HepG2 (cell line): ENCODE measurements around the gene FABP6. TPM values are rescaled to one million over a fixed set of nuclear protein-coding genes. Genes with fewer than 3 reads are reported as not detected.

Experiments
- ATAC-seq: fragments of 200-7000 bp; cut with Tn5 transposase; 3 replicates; pipeline ENCODE4 v1.9.1; 2020; ENCODE audit warnings: mild to moderate bottlenecking, moderate library complexity
- BruUV-seq: library from RNA; stranded (reverse); fragments of 400-500 nt; replicated peaks from 2 replicates; lab custom pipeline; 2021; lab: Mats Ljungman, UMichigan
- CTCF ChIA-PET: fragments of 300-600 bp; formaldehyde crosslinking; extraction: SDS; loops from one replicate; lab custom pipeline; 2021; ENCODE audit warnings: low total read pairs, inconsistent platforms, low intra/inter-chr PET ratio; lab: Yijun Ruan, JAX
- POLR2A ChIA-PET: fragments of 350-600 bp; sonication (Branson Sonifier 250); formaldehyde crosslinking; loops from one replicate; lab custom pipeline; 2020; ENCODE audit warnings: antibody characterized with exemption, inconsistent platforms; lab: Yijun Ruan, JAX
- DNase-seq: peaks from one replicate; pipeline ENCODE4 v3.0.0-alpha.2; 2015; ENCODE audit warnings: low spot score
- FAIRE-seq: peaks from 3 replicates; lab custom pipeline; 2011; peaks lifted over from hg19 to GRCh38; lab: Jason Lieb, UNC
- H2AFZ ChIP-seq: one replicate; pipeline ENCODE4 v1.6.1; 2011; ENCODE audit warnings: low read length, inconsistent platforms
- H3K27ac ChIP-seq: fragments of 300-600 bp; 3 replicates; pipeline ENCODE4 v1.8.0; 2011; ENCODE audit warnings: mixed run types, mild to moderate bottlenecking, mixed read lengths, low read length, inconsistent platforms; ENCODE audit not compliant: insufficient read depth; ENCODE audit errors: extremely low read length
- H3K27me3 ChIP-seq, 2 experiments: fragments of 200-600 bp in 1 of 2; 2 replicates in 1 of 2; 3 replicates in 1 of 2; pipeline versions ENCODE4 v1.6.0 to v1.8.0; 2011; ENCODE audit warnings: low read length in 2 of 2, mild to moderate bottlenecking in 2 of 2, moderate library complexity in 2 of 2, inconsistent platforms in 1 of 2; ENCODE audit not compliant: insufficient read depth in 2 of 2, control insufficient read depth in 1 of 2
- H3K36me3 ChIP-seq, 2 experiments: fragments of 200-600 bp in 1 of 2; replicated peaks in 1 of 2; 2 replicates in 1 of 2; 3 replicates in 1 of 2; pipeline versions ENCODE4 v1.5.1 to v1.8.0; 2011; ENCODE audit warnings: low read length in 2 of 2, inconsistent platforms in 1 of 2; ENCODE audit not compliant: insufficient read depth in 2 of 2, control insufficient read depth in 1 of 2
- H3K4me1 ChIP-seq: 2 replicates; pipeline ENCODE4 v1.5.1; 2012; ENCODE audit warnings: low read length, inconsistent platforms; ENCODE audit not compliant: insufficient read depth
- H3K4me2 ChIP-seq: 2 replicates; pipeline ENCODE4 v1.6.0; 2011; ENCODE audit warnings: low read depth, low read length, inconsistent platforms
- H3K4me3 ChIP-seq, 3 experiments: fragments of 200-600 bp in 1 of 3; sonication (generic), shearing (Covaris generic) in 1 of 3; replicated peaks in 1 of 3; 2 replicates each; pipeline ENCODE4 v1.5.1; 2011 to 2016; ENCODE audit warnings: low read length in 3 of 3, inconsistent platforms in 2 of 3, low read depth in 2 of 3, mild to moderate bottlenecking in 2 of 3, control low read depth in 1 of 3, mixed read lengths in 1 of 3; ENCODE audit not compliant: insufficient read depth in 1 of 3
- H3K79me2 ChIP-seq: one replicate; pipeline ENCODE4 v1.6.1; 2011; ENCODE audit warnings: low read length, inconsistent platforms; ENCODE audit not compliant: insufficient read depth
- H3K9ac ChIP-seq: 2 replicates; pipeline ENCODE4 v1.6.0; 2011; ENCODE audit warnings: mild to moderate bottlenecking, low read depth, low read length, inconsistent platforms; ENCODE audit not compliant: insufficient read depth
- H3K9me3 ChIP-seq: 2 replicates; pipeline ENCODE4 v1.5.1; 2012; ENCODE audit warnings: mild to moderate bottlenecking, low read length
- H4K20me1 ChIP-seq: 2 replicates; pipeline ENCODE4 v1.6.0; 2011; ENCODE audit warnings: inconsistent platforms, mild to moderate bottlenecking, low read length, moderate library complexity; ENCODE audit not compliant: insufficient read depth
- AHR ChIP-seq: IDR thresholded peaks from 2 replicates; pipeline ENCODE4 v1.6.1; 2018; ENCODE audit warnings: missing genetic modification reagents, missing compliant biosample characterization
- JARID2 ChIP-seq: sonication (generic); formaldehyde crosslinking; IDR thresholded peaks from 2 replicates; pipeline ENCODE4 v1.8.1; 2023; ENCODE audit warnings: missing genetic modification reagents, inconsistent platforms; ENCODE audit not compliant: insufficient replicate concordance
- KDM2A ChIP-seq: sonication (generic); formaldehyde crosslinking; IDR thresholded peaks from 2 replicates; pipeline ENCODE4 v1.4.0; 2020; ENCODE audit warnings: low read depth, missing genetic modification reagents, borderline replicate concordance
- MAZ ChIP-seq, 2 experiments: sonication (generic) in 1 of 2; formaldehyde crosslinking in 1 of 2; IDR thresholded peaks; 2 replicates each; pipeline versions ENCODE4 v1.5.0 to v1.6.1; 2012 to 2020; ENCODE audit warnings: low read depth in 2 of 2, mild to moderate bottlenecking in 2 of 2, borderline replicate concordance in 1 of 2, improper control_type of control experiment in 1 of 2, low read length in 1 of 2, missing genetic modification reagents in 1 of 2, moderate library complexity in 1 of 2
- NCOA5 ChIP-seq: sonication (generic); formaldehyde crosslinking; IDR thresholded peaks from 2 replicates; pipeline ENCODE4 v1.4.0; 2020; ENCODE audit warnings: missing genetic modification reagents
- RFXAP ChIP-seq: sonication (generic); formaldehyde crosslinking; IDR thresholded peaks from 2 replicates; pipeline ENCODE4 v1.4.0; 2020; ENCODE audit warnings: missing genetic modification reagents, borderline replicate concordance
- SNAI1 ChIP-seq: sonication (generic); formaldehyde crosslinking; IDR thresholded peaks from 2 replicates; pipeline ENCODE4 v1.5.0; 2020; ENCODE audit warnings: mild to moderate bottlenecking, missing genetic modification reagents, borderline replicate concordance
- ZBTB1 ChIP-seq: sonication (generic); formaldehyde crosslinking; IDR thresholded peaks from 2 replicates; pipeline ENCODE4 v1.4.0; 2020; ENCODE audit warnings: missing genetic modification reagents, borderline replicate concordance
- ZBTB21 ChIP-seq: sonication (generic); formaldehyde crosslinking; IDR thresholded peaks from 2 replicates; pipeline ENCODE4 v1.4.0; 2020; ENCODE audit warnings: missing genetic modification reagents
- ZFP36 ChIP-seq: fragments of 150-350 bp; IDR thresholded peaks from 2 replicates; pipeline ENCODE4 v1.6.1; 2018; ENCODE audit warnings: borderline replicate concordance, low read length, low read depth; ENCODE audit not compliant: partially characterized antibody
- ZNF446 ChIP-seq: sonication (generic); formaldehyde crosslinking; IDR thresholded peaks from 2 replicates; pipeline ENCODE4 v1.5.0; 2020; ENCODE audit warnings: mild to moderate bottlenecking, missing genetic modification reagents
- ZNF660 ChIP-seq: sonication (generic); formaldehyde crosslinking; IDR thresholded peaks from 2 replicates; pipeline ENCODE4 v1.5.1; 2020; ENCODE audit warnings: mild to moderate bottlenecking, low read depth, missing genetic modification reagents, borderline replicate concordance
- ZNF670 ChIP-seq: sonication (generic); formaldehyde crosslinking; IDR thresholded peaks from 2 replicates; pipeline ENCODE4 v1.8.0; 2022; ENCODE audit warnings: mild to moderate bottlenecking, missing genetic modification reagents, borderline replicate concordance
- WGBS: methylation state at CpG from one replicate; pipeline ENCODE4 v1.1.6; 2017; ENCODE audit warnings: low lambda C conversion rate; 5-methylcytosine and 5-hydroxymethylcytosine counted together
- in situ Hi-C: cut with HindIII; loops from 2 replicates; pipeline ENCODE4 v1.10.0; 2017; ENCODE audit warnings: low pct_unique_long_range_greater_than_20kb; ENCODE audit not compliant: extremely low pct_ligation_motif_present
- intact Hi-C: fragments of 100-400 bp; cut with micrococcal nuclease; formaldehyde crosslinking; loops from one replicate; pipeline ENCODE4 v1.10.0; 2022; ENCODE audit not compliant: unreplicated experiment
- polyA plus RNA-seq, 8 experiments: library from polyadenylated mRNA; depleted of rRNA in 3 of 8; stranded (reverse) in 7 of 8; unstranded in 1 of 8; fragments of >200 nt; fragmentation: Illumina TruSeq in 4 of 8; extraction: Trizol in 4 of 8; gene quantifications; 2 replicates each; pipeline versions ENCODE4 v1.2.1 to v1.2.3, GENCODE V29; 2011 to 2016; ENCODE audit warnings: low read depth in 4 of 8, missing spikeins in 1 of 8, mixed read lengths in 1 of 8; ENCODE audit not compliant: insufficient read depth in 1 of 8
- total RNA-seq, 5 experiments: library from RNA; depleted of rRNA; stranded (reverse); fragments of >200 nt; fragmentation: Illumina TruSeq; extraction: Trizol; gene quantifications; 2 replicates each; pipeline ENCODE4 v1.2.3, GENCODE V29; 2016; ENCODE audit warnings: low read depth in 1 of 5
- TF ChIP-seq, protein P1 (sequence below): fragments of 450-650 bp; IDR thresholded peaks from 2 replicates; pipeline ENCODE4 v1.6.1; 2017
- TF ChIP-seq, protein P2 (sequence below): sonication (generic); formaldehyde crosslinking; IDR thresholded peaks from 2 replicates; pipeline ENCODE4 v1.4.0; 2020; ENCODE audit warnings: missing genetic modification reagents
- TF ChIP-seq, protein P3 (sequence below): sonication (generic); formaldehyde crosslinking; IDR thresholded peaks from 2 replicates; pipeline ENCODE4 v1.8.1; 2023; ENCODE audit warnings: mild to moderate bottlenecking, inconsistent platforms, moderate library complexity, missing genetic modification reagents, borderline replicate concordance
- TF ChIP-seq, protein P4 (sequence below): sonication (generic); formaldehyde crosslinking; IDR thresholded peaks from 2 replicates; pipeline ENCODE4 v1.4.0; 2020; ENCODE audit warnings: mild to moderate bottlenecking, missing genetic modification reagents
- TF ChIP-seq, protein P5 (sequence below): sonication (generic); formaldehyde crosslinking; IDR thresholded peaks from 2 replicates; pipeline ENCODE4 v1.5.1; 2020; ENCODE audit warnings: missing genetic modification reagents, mild to moderate bottlenecking, borderline replicate concordance
- TF ChIP-seq, protein P6 (sequence below): sonication (generic); formaldehyde crosslinking; IDR thresholded peaks from 2 replicates; pipeline ENCODE4 v1.5.0; 2020; ENCODE audit warnings: mild to moderate bottlenecking, low read depth, missing genetic modification reagents, borderline replicate concordance

Gene FABP6
- total and polyA plus RNA-seq, 2 of the 13 experiments (the other 11 are each of a cell fraction or from before 2014, with no cell fraction given), result 0.13 TPM; not detected in 1

DNA sequence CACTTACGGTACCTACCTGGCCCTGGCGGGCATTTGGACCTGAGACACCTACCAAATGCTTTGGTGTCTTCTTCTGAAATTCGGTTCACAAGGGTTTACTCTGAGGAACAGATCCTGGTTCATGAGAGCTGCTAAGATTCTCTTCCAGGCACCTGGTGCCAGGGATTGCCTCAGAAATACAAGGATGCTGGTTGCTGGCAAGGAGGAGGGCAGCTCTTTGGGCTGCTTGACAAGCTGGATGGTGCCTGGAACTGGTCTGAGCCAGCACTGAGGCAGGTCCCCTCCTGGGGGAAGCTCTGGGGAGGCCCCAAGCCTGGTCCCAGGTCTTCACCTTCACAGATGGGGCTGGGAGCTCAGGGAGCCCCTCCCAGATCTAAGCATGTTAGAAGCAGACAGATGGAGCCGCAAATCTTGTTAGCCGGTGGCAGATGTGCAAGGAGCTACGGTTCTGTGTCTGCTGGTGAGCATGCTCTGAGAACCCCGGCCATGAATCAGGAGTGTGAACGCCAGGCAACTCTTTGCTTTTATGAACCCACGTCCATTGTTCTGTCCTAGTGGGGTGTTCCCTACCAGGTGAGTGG lies 16.3 kb downstream of the FABP6 start:
- no TSS peak for BruUV-seq
- peak; percentile 21; the same call in 1 of the 3 replicates for ATAC-seq
- H3K4me2 ChIP-seq, result no peak overlapping the region
- no peak for DNase-seq
- H3K4me1 ChIP-seq, result no peaks in the 10 kb centered on the region
- H3K27me3 ChIP-seq, result no peaks in the 10 kb centered on the region; a peak in 1 of 5 replicates
- FAIRE-seq, result no peak
- H3K4me3 ChIP-seq, result no peak overlapping the region
- CTCF ChIA-PET, result no interaction called here
- H3K9me3 ChIP-seq, result no peaks in the 10 kb centered on the region
- no peak overlapping the region for H3K27ac ChIP-seq
- no peaks in the 10 kb centered on the region for H4K20me1 ChIP-seq
- intact Hi-C loops, result no loop called here
- WGBS, result 31% methylated on average over 3 of the region's 9 CpGs
- H3K36me3 ChIP-seq, result no peaks in the 10 kb centered on the region
- TF ChIP-seq, protein P1, sequence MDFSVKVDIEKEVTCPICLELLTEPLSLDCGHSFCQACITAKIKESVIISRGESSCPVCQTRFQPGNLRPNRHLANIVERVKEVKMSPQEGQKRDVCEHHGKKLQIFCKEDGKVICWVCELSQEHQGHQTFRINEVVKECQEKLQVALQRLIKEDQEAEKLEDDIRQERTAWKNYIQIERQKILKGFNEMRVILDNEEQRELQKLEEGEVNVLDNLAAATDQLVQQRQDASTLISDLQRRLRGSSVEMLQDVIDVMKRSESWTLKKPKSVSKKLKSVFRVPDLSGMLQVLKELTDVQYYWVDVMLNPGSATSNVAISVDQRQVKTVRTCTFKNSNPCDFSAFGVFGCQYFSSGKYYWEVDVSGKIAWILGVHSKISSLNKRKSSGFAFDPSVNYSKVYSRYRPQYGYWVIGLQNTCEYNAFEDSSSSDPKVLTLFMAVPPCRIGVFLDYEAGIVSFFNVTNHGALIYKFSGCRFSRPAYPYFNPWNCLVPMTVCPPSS, result no peak
- TF ChIP-seq, protein P2, sequence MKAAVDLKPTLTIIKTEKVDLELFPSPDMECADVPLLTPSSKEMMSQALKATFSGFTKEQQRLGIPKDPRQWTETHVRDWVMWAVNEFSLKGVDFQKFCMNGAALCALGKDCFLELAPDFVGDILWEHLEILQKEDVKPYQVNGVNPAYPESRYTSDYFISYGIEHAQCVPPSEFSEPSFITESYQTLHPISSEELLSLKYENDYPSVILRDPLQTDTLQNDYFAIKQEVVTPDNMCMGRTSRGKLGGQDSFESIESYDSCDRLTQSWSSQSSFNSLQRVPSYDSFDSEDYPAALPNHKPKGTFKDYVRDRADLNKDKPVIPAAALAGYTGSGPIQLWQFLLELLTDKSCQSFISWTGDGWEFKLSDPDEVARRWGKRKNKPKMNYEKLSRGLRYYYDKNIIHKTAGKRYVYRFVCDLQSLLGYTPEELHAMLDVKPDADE (CRISPR knock-in tag), result no peak
- TF ChIP-seq NCOA5 (no peak), ZFP36 (no peak), ZBTB21 (CRISPR knock-in tag) (no peak), MAZ (IDR thresholded peaks at IDR 0.05; ENCODE audit: borderline replicate concordance, low read depth, low read length) (no peak), MAZ (CRISPR knock-in tag; IDR thresholded peaks at IDR 0.05; ENCODE audit: low read depth) (no peak), RFXAP (CRISPR knock-in tag) (no peak), AHR (no peak), JARID2 (no peak), ZNF660 (no peak), KDM2A (no peak), ZNF446 (CRISPR knock-in tag) (no peak), ZNF670 (CRISPR knock-in tag) (no peak), ZBTB1 (CRISPR knock-in tag) (no peak), SNAI1 (CRISPR knock-in tag) (no peak)
- TF ChIP-seq, protein P3, sequence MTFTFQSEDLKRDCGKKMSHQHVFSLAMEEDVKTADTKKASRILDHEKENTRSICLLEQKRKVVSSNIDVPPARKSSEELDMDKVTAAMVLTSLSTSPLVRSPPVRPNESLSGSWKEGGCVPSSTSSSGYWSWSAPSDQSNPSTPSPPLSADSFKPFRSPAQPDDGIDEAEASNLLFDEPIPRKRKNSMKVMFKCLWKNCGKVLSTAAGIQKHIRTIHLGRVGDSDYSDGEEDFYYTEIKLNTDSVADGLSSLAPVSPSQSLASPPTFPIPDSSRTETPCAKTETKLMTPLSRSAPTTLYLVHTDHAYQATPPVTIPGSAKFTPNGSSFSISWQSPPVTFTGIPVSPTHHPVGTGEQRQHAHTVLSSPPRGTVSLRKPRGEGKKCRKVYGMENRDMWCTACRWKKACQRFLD (CRISPR knock-in tag), result no peak
- TF ChIP-seq, protein P4, sequence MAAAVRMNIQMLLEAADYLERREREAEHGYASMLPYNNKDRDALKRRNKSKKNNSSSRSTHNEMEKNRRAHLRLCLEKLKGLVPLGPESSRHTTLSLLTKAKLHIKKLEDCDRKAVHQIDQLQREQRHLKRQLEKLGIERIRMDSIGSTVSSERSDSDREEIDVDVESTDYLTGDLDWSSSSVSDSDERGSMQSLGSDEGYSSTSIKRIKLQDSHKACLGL, result no peak
- TF ChIP-seq, protein P5, sequence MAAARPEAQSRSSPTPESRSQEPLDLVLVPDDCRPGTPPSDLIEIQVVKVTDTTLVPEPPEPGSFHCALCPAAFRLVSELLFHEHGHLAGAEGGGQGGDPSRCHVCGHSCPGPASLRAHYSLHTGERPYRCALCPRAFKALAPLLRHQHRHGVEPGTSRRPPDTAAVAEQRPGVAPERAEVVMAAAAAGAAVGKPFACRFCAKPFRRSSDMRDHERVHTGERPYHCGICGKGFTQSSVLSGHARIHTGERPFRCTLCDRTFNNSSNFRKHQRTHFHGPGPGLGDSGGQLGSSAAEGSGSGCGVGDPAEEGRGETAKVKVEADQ (CRISPR knock-in tag), result no peak
- TF ChIP-seq, protein P6, sequence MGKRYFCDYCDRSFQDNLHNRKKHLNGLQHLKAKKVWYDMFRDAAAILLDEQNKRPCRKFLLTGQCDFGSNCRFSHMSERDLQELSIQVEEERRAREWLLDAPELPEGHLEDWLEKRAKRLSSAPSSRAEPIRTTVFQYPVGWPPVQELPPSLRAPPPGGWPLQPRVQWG (CRISPR knock-in tag), result no peak
- TF ChIP-seq, all 625 proteins: peak for 0
- in situ Hi-C loops, result no loop called here
- H3K9ac ChIP-seq, result no peak overlapping the region
- H3K79me2 ChIP-seq, result no peaks in the 10 kb centered on the region
- POLR2A ChIA-PET, result no interaction called here
- no peak overlapping the region for H2AFZ ChIP-seq
